ENCODE measurements around the gene DCAF5.

DCAF5 gene

GRCh38 chr14:69156224-69156623 lies 3.3 kb upstream of the DCAF5 start:
- Histone ChIP-seq H3K27me3 (ENCODE audit: low read depth) (peaks cover 7% of the 10 kb centered on the region), H3K36me3 (replicated peaks) (no peaks in the 10 kb centered on the region), H3K4me3 (no peak overlapping the region), H3K4me1 (peaks cover 4% of the 10 kb centered on the region; the same call in 1 of the 2 replicates), H3K9me3 (no peaks in the 10 kb centered on the region)
- in situ Hi-C loops (cut with MboI; ENCODE audit: low sequenced_read_pairs): no loop called here
- no peak for DNase-seq (ENCODE audit: low spot score in 2 of 2)

GRCh38 chr14:69154779-69155178 lies 1.9 kb upstream of the DCAF5 start:
- peak in 1 of 2 experiments; percentile 27 for DNase-seq (ENCODE audit: low spot score in 2 of 2)

GRCh38 chr14:69153873-69154270 lies 953 bp upstream of the DCAF5 start:
- no peak for DNase-seq (ENCODE audit: low spot score in 2 of 2)
- H3K9me3 ChIP-seq: no peaks in the 10 kb centered on the region
- H3K27me3 ChIP-seq (ENCODE audit: low read depth): peaks cover under 1% of the 10 kb centered on the region
- H3K4me3 ChIP-seq: peak overlapping the region; percentile 77
- in situ Hi-C loops (cut with MboI; ENCODE audit: low sequenced_read_pairs): no loop called here
- H3K4me1 ChIP-seq: peaks cover 4% of the 10 kb centered on the region; the same call in 1 of the 2 replicates
- peaks cover 4% of the 10 kb centered on the region; the same call in 1 of the 2 replicates for H3K36me3 ChIP-seq (replicated peaks)

More at GRCh38 chr14:69154779-69155178, 1.9 kb upstream of the DCAF5 start:
- Histone ChIP-seq H3K36me3 (replicated peaks) (no peaks in the 10 kb centered on the region), H3K4me1 (peaks cover 4% of the 10 kb centered on the region; the same call in 1 of the 2 replicates), H3K9me3 (no peaks in the 10 kb centered on the region), H3K27me3 (ENCODE audit: low read depth) (peaks cover 7% of the 10 kb centered on the region), H3K4me3 (no peak overlapping the region)
- in situ Hi-C loops (cut with MboI; ENCODE audit: low sequenced_read_pairs): no loop called here

- peak in 1 of 2 experiments; percentile 94 for DNase-seq (ENCODE audit: low spot score in 2 of 2)
- no peaks in the 10 kb centered on the region for H3K27me3 ChIP-seq (ENCODE audit: low read depth)
- no peaks in the 10 kb centered on the region for H3K9me3 ChIP-seq
- in situ Hi-C loops (cut with MboI; ENCODE audit: low sequenced_read_pairs): no loop called here
- H3K36me3 ChIP-seq (replicated peaks): peaks cover 4% of the 10 kb centered on the region; the same call in 1 of the 2 replicates
- H3K4me1 ChIP-seq: peaks cover 4% of the 10 kb centered on the region; the same call in 1 of the 2 replicates
- peak overlapping the region; percentile 77 for H3K4me3 ChIP-seq
Measured at GRCh38 chr14:69153152-69153872, 393 bp upstream of the DCAF5 start.

GRCh38 chr14:69152181-69152901 lies 578 bp downstream of the DCAF5 start:
- H3K27me3 ChIP-seq (ENCODE audit: low read depth): no peaks in the 10 kb centered on the region
- in situ Hi-C loops (cut with MboI; ENCODE audit: low sequenced_read_pairs): no loop called here
- no peaks in the 10 kb centered on the region for H3K9me3 ChIP-seq
- DNase-seq (ENCODE audit: low spot score in 2 of 2): peak; percentile 65 to 76
- H3K36me3 ChIP-seq (replicated peaks): peaks cover 4% of the 10 kb centered on the region; the same call in 1 of the 2 replicates
- H3K4me3 ChIP-seq: peak overlapping the region; percentile 77
- H3K4me1 ChIP-seq: peaks cover 4% of the 10 kb centered on the region; the same call in 1 of the 2 replicates

- DNase-seq (ENCODE audit: low spot score in 2 of 2): peak; percentile 68 to 86
- H3K36me3 ChIP-seq (replicated peaks): peaks cover 4% of the 10 kb centered on the region; the same call in 1 of the 2 replicates
- H3K4me3 ChIP-seq: peak overlapping the region; percentile 77
- H3K9me3 ChIP-seq: no peaks in the 10 kb centered on the region
- peaks cover 4% of the 10 kb centered on the region; the same call in 1 of the 2 replicates for H3K4me1 ChIP-seq
- in situ Hi-C loops (cut with MboI; ENCODE audit: low sequenced_read_pairs): no loop called here
- H3K27me3 ChIP-seq (ENCODE audit: low read depth): no peaks in the 10 kb centered on the region
Measured at GRCh38 chr14:69151458-69152180, 1.3 kb downstream of the DCAF5 start.

- H3K4me3 ChIP-seq: no peak overlapping the region
- peaks cover 4% of the 10 kb centered on the region; the same call in 1 of the 2 replicates for H3K36me3 ChIP-seq (replicated peaks)
- DNase-seq (ENCODE audit: low spot score in 2 of 2): no peak
Measured at GRCh38 chr14:69149461-69150244, 3.3 kb downstream of the DCAF5 start.

GRCh38 chr14:69142101-69142500 lies 10.8 kb downstream of the DCAF5 start:
- Histone ChIP-seq H3K4me1 (peaks cover 20% of the 10 kb centered on the region), H3K9me3 (no peaks in the 10 kb centered on the region), H3K4me3 (no peak overlapping the region), H3K27me3 (ENCODE audit: low read depth) (no peaks in the 10 kb centered on the region), H3K36me3 (replicated peaks) (no peaks in the 10 kb centered on the region)
- in situ Hi-C loops (cut with MboI; ENCODE audit: low sequenced_read_pairs): no loop called here
- DNase-seq (ENCODE audit: low spot score in 2 of 2): no peak

More at GRCh38 chr14:69149461-69150244, 3.3 kb downstream of the DCAF5 start:
- no peaks in the 10 kb centered on the region for H3K9me3 ChIP-seq
- H3K27me3 ChIP-seq (ENCODE audit: low read depth): no peaks in the 10 kb centered on the region
- H3K4me1 ChIP-seq: peaks cover 4% of the 10 kb centered on the region; the same call in 1 of the 2 replicates
- in situ Hi-C loops (cut with MboI; ENCODE audit: low sequenced_read_pairs): no loop called here

- Histone ChIP-seq H3K36me3 (replicated peaks) (no peaks in the 10 kb centered on the region), H3K4me3 (no peak overlapping the region), H3K27me3 (ENCODE audit: low read depth) (no peaks in the 10 kb centered on the region), H3K9me3 (no peaks in the 10 kb centered on the region), H3K4me1 (peaks cover 25% of the 10 kb centered on the region)
- in situ Hi-C loops (cut with MboI; ENCODE audit: low sequenced_read_pairs): no loop called here
- no peak for DNase-seq (ENCODE audit: low spot score in 2 of 2)
Measured at GRCh38 chr14:69141550-69141949, 11.4 kb downstream of the DCAF5 start.

- in situ Hi-C loops (cut with MboI; ENCODE audit: low sequenced_read_pairs): no loop called here
- no peaks in the 10 kb centered on the region for H3K9me3 ChIP-seq
- DNase-seq (ENCODE audit: low spot score in 2 of 2): no peak
- H3K4me3 ChIP-seq: no peak overlapping the region
- H3K36me3 ChIP-seq (replicated peaks): no peaks in the 10 kb centered on the region
- H3K27me3 ChIP-seq (ENCODE audit: low read depth): no peaks in the 10 kb centered on the region
- H3K4me1 ChIP-seq: peaks cover 33% of the 10 kb centered on the region
Measured at GRCh38 chr14:69139743-69140142, 13.2 kb downstream of the DCAF5 start.

GRCh38 chr14:69137843-69138535 lies 14.9 kb downstream of the DCAF5 start:
- H3K27me3 ChIP-seq (ENCODE audit: low read depth): no peaks in the 10 kb centered on the region
- in situ Hi-C loops (cut with MboI; ENCODE audit: low sequenced_read_pairs): no loop called here
- peak in 1 of 2 experiments; percentile 79 for DNase-seq (ENCODE audit: low spot score in 2 of 2)

GRCh38 chr14:69137416-69137815 lies 15.5 kb downstream of the DCAF5 start:
- peaks cover 42% of the 10 kb centered on the region for H3K4me1 ChIP-seq
- peak; percentile 64 to 76 for DNase-seq (ENCODE audit: low spot score in 2 of 2)
- H3K4me3 ChIP-seq: no peak overlapping the region
- H3K27me3 ChIP-seq (ENCODE audit: low read depth): no peaks in the 10 kb centered on the region
- in situ Hi-C loops (cut with MboI; ENCODE audit: low sequenced_read_pairs): no loop called here
- H3K36me3 ChIP-seq (replicated peaks): no peaks in the 10 kb centered on the region
- no peaks in the 10 kb centered on the region for H3K9me3 ChIP-seq

More at GRCh38 chr14:69137843-69138535, 14.9 kb downstream of the DCAF5 start:
- Histone ChIP-seq H3K4me1 (peaks cover 37% of the 10 kb centered on the region), H3K4me3 (no peak overlapping the region), H3K36me3 (replicated peaks) (no peaks in the 10 kb centered on the region), H3K9me3 (no peaks in the 10 kb centered on the region)

All from HAP-1 (cell line).